OCI-M1 (cell line): ENCODE results near the gene APOA4.

ENCODE experiments used
- DNase-seq: peaks from one replicate; lab custom pipeline; 2025; lab: John Stamatoyannopoulos, UW

The APOA4 gene

DNA sequence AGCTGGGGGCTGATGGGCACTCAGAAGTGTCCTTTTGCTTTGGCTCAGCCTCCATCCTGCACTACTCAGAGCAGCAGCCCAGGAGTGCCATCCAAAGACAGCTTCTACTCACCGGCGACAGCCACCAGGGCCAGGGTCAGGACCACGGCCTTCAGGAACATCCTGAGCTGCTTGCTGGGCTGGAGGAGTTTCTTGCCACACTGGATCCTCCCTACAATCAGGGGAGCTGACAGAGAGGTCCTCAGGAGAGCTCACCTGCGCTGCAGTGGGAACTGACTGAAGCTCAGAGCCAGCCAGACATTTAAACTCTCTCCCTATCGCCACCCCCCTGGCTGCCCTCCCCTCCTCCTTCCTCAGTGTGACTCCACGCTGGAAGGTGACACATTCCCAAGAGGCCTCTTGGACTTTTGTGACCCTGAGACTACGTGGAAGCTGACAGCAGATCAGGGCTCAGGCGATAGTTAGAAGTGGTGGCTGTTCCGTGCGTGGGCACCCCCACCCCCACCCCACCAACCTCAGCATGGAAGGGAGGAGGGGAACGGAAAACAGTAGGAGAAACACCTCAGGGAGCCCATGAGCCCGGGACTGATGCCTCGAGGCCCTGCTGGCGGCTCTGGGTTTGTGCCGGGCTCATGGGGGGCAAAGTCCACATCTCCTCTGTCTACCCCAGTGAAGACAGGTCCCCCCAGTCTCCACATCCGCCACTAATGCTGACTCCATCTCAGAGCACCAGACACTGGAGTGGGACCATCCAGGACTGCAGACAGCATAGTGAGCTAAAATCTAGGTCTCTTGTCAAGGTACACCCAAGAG lies at the start of gene APOA4:
TSS of gene APOA4 (minus strand) at position 274 of the 813 bp plus-strand sequence. CDS start at position 161, 113 bp downstream.
- no peak for DNase-seq

GRCh38 chr11:116871248-116871647 lies 48.1 kb upstream of the APOA4 start:
- DNase-seq: no peak

- no peak for DNase-seq
Observed at GRCh38 chr11:116870054-116870453, 47.0 kb upstream of the APOA4 start.

DNA sequence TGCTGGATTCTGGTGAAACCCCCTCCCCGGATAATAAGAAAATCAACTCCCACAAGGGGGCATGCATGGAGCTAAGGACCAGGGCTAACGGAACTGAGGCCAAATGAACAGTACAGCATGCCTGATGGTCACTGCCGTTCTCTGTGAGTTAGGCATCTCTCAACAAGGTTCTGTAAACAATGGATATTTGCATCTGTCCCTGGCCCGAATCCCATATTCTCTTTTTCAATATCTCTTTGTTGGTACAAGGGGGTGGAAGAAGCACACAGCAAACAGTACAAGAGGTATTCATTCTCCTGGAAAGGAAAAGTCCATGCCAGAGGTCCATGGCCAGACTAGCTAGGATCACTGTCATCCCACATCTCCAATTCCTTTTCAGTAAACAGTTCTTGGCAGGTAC lies 46.5 kb upstream of the APOA4 start:
- DNase-seq: no peak

- no peak for DNase-seq
Observed at GRCh38 chr11:116868066-116868465, 45.0 kb upstream of the APOA4 start.

DNA sequence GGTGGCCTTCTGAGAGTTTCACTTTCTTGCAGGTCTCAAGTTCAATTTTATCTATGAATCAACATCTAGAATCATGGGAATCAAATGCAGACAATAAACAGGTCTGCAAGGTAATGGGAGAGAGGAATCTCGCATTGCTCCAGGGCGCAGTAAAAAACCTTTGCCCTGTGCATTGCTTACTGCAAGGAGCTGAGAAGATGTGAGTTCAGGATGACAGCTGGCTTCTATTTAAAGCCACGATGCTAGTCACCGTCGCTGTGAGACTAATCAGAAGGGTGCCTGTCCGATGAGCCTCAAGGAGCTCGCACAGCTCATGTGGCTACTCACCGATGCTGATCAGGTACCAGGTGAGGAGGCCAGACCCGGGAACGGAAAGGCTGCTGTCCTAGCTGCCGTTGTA lies 44.5 kb upstream of the APOA4 start:
- no peak for DNase-seq

DNA sequence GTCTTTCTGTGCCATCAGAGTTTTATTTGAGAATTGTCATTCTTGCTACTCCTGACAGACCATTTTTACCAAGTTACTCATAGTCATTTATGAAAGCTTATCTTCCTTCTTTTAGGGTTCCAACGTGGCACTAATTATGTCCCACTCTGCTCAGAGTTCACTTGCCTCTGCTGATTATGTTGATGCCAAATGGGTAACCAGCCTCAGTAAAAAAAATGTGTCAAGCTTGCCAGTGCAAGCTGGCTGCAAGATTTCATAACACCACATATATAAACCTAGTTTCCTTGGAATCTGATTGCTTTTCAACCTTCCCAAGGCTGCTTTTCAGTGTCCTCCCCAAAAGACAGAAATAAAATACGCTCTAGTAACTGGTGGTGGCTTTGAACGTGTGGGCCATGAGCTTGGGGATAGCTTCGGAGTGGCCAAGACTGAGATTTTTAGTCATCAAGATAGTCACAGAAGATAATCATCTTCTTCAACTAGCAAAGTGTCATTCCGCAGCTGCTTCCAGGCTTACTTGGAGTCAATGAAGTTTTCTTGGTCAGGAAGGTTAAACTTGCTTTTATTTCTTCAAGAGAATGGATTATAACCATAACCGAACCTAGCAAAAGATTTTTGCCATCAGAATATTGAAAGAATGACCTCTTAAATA lies 43.8 kb upstream of the APOA4 start:
- no peak for DNase-seq

GRCh38 chr11:116865696-116866095 lies 42.6 kb upstream of the APOA4 start:
- DNase-seq: no peak

DNA sequence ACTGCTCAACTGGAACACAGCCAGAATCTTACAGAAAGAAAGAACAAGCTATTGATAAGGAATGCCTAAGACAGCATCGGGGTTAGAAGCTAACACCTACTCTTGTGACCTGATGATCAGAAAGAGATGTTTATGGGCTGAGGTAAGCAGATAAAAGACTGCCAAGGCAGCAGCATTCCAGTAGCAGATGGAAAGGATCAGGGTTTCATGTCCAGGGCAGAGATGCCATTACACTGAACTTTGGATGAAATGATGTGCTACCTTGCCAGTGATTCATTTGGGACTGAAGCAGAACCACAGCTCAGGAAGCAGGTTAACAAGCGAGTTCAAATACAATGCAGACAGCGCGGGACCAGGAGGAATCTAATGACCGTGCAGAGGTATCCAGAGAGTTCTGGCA lies 41.4 kb upstream of the APOA4 start:
- no peak for DNase-seq

DNA sequence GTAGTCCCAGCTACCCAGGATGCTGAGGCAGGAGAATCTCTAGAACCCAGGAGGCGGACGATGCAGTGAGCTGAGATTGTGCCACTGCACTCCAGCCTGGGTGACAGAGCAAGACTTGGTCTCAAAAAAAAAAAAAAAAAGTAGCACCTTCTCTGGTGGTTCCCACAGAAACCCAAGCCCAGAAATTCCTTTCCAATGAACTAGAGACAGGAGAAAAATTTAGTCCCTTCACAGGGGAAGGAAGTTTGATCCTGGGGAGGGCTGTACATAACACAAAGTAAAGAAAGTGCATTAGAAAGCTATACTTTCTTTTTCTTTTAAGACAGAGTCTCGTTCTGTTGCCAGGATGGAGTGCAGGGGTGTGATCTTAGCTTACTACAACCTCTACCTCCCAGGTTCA lies 39.8 kb upstream of the APOA4 start:
- no peak for DNase-seq

DNA sequence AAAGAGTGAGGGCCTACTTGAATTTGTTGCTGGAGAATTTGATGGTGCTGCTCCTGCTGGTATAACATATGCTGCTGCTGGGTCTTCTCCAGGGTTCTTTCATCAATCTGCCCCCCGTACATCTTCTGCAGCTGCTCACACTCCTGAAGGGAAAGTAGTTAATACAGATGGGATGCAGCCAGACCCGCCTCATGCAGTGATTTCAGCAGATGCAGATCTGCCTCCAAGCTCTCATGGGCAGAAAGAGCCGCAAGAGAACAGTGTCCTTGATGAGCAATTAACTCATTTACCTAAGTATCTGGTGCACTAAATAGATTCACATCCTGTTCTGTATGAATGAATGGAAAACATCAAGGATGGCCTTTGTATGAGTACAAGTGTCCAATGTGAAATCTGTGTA lies 39.1 kb upstream of the APOA4 start:
- DNase-seq: no peak

DNA sequence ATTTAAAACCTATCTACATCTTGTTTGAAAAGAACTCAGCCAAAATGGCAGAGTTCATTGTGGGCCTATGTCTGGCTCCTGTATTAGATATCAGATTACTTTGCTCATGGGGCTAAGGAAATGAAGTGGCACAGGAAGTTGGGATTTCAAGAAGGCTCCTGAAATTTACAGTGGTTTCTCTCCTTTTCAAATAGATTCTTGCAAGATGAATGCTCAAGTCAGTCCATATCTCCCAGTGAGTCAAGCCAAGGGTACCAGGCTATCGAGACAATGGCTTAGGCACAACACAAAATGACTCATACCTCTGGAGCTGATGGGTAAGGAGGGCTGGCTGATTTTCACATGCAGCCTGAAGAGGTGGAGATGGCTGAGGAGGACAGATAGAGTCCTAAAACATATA lies 38.4 kb upstream of the APOA4 start:
- DNase-seq: no peak

- DNase-seq: no peak
Observed at GRCh38 chr11:116860303-116860702, 37.2 kb upstream of the APOA4 start.

DNA sequence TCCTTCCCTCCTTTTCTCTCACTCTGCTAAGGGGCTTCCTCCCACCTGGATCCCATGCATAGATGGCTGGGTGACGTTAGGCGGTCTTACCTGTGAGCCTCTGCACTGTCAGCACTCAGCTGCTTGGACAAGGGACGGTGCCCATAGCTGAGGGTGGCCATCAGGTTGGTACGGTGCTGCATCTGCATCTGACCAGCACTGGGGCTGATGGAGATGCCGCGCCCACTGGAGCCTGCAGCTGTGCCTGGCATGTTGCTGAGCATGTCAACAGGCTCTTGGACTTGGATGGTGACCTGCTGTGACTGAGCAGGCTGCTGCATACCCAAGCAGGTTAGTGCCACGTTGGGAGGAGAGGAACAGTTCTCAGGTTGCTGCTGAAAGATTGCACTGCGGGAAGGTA lies 36.1 kb upstream of the APOA4 start:
- DNase-seq: no peak

GRCh38 chr11:116857936-116858335 lies 34.8 kb upstream of the APOA4 start:
- DNase-seq: no peak

GRCh38 chr11:116857316-116857715 lies 34.2 kb upstream of the APOA4 start:
- DNase-seq: no peak

DNA sequence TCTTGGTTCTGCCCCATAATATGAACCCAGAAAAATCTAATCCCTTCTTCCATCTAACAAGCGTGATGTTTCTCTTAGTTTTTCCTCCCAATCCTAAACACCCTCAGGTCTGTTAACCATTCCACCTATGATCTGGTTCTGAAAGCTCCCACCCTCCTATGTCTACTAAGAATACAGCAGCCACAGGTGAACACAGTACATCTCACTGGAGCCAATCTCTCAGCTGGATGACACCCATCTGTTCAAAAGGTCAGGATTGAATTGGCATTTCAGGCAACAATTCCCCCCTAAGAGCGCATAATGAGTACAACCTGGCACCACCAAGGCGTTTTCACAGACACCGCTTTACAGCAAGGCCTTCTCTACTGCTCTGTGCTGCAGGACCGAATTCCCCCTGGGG lies 33.3 kb upstream of the APOA4 start:
- no peak for DNase-seq

- DNase-seq: no peak
Observed at GRCh38 chr11:116855413-116855812, 32.3 kb upstream of the APOA4 start.

DNA sequence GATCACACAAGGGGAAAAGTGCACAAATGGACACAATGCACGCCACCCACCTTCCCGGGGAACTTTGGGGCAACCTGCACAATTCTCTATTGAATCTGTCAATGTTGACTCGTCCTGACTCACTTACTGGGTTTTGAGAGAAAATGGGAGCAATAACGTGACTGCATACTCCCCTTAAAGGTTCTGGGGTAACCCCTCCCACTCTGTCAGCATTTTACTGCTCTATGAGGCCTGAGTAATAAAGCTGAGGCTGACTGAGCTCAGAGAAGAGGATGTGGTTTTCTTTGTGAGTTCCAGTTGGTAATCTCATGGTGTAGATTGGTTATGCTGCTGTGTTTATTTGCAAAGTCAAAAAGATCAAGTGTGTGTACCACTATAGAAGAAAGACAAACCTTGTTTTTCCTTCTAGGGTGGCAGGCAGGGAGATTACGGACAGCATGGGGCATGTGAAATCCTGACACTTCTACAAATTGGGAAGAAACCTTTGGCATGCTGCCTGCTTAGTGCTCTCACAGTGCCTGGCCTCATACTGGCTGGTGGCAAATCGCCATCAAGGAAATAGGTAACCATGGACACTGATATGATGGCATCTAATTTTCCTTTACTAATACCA lies 30.5 kb upstream of the APOA4 start:
- DNase-seq: peak; percentile 85

- peak; percentile 51 for DNase-seq
Observed at GRCh38 chr11:116852261-116853031, 29.3 kb upstream of the APOA4 start.

- DNase-seq: peak; percentile 39
Observed at GRCh38 chr11:116851626-116852025, 28.5 kb upstream of the APOA4 start.

GRCh38 chr11:116849486-116849885 lies 26.4 kb upstream of the APOA4 start:
- DNase-seq: no peak
